BLaER1 treated with 17β-estradiol and CSF1 and Interleukin-3, amounts not matched to agents 10 nM and 100 nM (cell line): ENCODE results near the gene SMIM3.
A peak's percentile ranks its signal among the peaks of the same experiment; 100 is the strongest.

Experiments
- H3K27ac ChIP-seq, 11 experiments: shearing (Covaris generic); formaldehyde crosslinking; 2 replicates each; pipeline ENCODE4 v1.8.1; 2022
- H3K27me3 ChIP-seq, 11 experiments: shearing (Covaris generic); formaldehyde crosslinking; 2 replicates each; pipeline ENCODE4 v1.8.1; 2022
- H3K36me3 ChIP-seq, 11 experiments: shearing (Covaris generic); formaldehyde crosslinking; 2 replicates each; pipeline ENCODE4 v1.8.1; 2022
- H3K4me1 ChIP-seq, 10 experiments: shearing (Covaris generic); formaldehyde crosslinking; 2 replicates each; pipeline ENCODE4 v1.8.1; 2022
- H3K4me2 ChIP-seq, 11 experiments: shearing (Covaris generic); formaldehyde crosslinking; 2 replicates each; pipeline ENCODE4 v1.8.1; 2022
- H3K4me3 ChIP-seq, 10 experiments: shearing (Covaris generic); formaldehyde crosslinking; 2 replicates each; pipeline ENCODE4 v1.8.1; 2022
- H3K9ac ChIP-seq, 11 experiments: shearing (Covaris generic); formaldehyde crosslinking; 2 replicates each; pipeline ENCODE4 v1.8.1; 2022
- H3K9me3 ChIP-seq, 11 experiments: shearing (Covaris generic); formaldehyde crosslinking; replicated peaks in 1 of 11; 2 replicates each; pipeline ENCODE4 v1.8.1; 2022
- H4K20me1 ChIP-seq, 11 experiments: shearing (Covaris generic); formaldehyde crosslinking; 2 replicates each; pipeline ENCODE4 v1.8.1; 2022
- Cebpa-rat ChIP-seq, 11 experiments: shearing (Covaris generic); IDR thresholded peaks; 2 replicates each; pipeline ENCODE4 v1.8.1; 2022

SMIM3 gene

GRCh38 chr5:150774145-150774544 is 4.4 kb upstream of the SMIM3 start:
- no peak overlapping the region for H3K4me3 ChIP-seq
- no peaks in the 10 kb centered on the region for H3K36me3 ChIP-seq
- no peak for TF ChIP-seq Cebpa-rat (IDR thresholded peaks at IDR 0.05)
- peak overlapping the region in 3 of 11 experiments; percentile 1 to 46 (median 20); a peak in 5 of 22 replicates for H3K27ac ChIP-seq
- peaks cover 0 to under 1% (median 0%) of the 10 kb centered on the region in 11 experiments; a peak in 1 of 22 replicates for H4K20me1 ChIP-seq
- H3K9me3 ChIP-seq, result peaks cover 8 to 32% (median 20%) of the 10 kb centered on the region in 11 experiments; a peak in 17 of 22 replicates
- peak overlapping the region in 1 of 11 experiments; percentile 16; a peak in 1 of 22 replicates for H3K9ac ChIP-seq
- peaks cover 37 to 55% (median 45%) of the 10 kb centered on the region in 10 experiments for H3K4me1 ChIP-seq
- peak overlapping the region in 8 of 11 experiments; percentile 11 to 63 (median 28); a peak in 12 of 22 replicates for H3K4me2 ChIP-seq
- no peaks in the 10 kb centered on the region for H3K27me3 ChIP-seq

GRCh38 chr5:150777685-150778084 is 872 bp upstream of the SMIM3 start:
- Histone ChIP-seq H3K4me2 (peak overlapping the region; percentile 87 to 97 (median 95)), H3K27me3 (no peaks in the 10 kb centered on the region), H4K20me1 (peaks cover 0 to 20% (median 0%) of the 10 kb centered on the region in 11 experiments; a peak in 4 of 22 replicates), H3K9me3 (no peaks in the 10 kb centered on the region; a peak in 1 of 22 replicates), H3K9ac (peak overlapping the region; percentile 81 to 94 (median 89); a peak in 20 of 22 replicates), H3K36me3 (peaks cover 0 to 12% (median 0%) of the 10 kb centered on the region in 11 experiments; a peak in 3 of 22 replicates), H3K4me3 (peak overlapping the region; percentile 65 to 96 (median 84)), H3K27ac (peak overlapping the region; percentile 74 to 93 (median 85); a peak in 21 of 22 replicates), H3K4me1 (peaks cover 57 to 75% (median 66%) of the 10 kb centered on the region in 10 experiments)
- no peak for TF ChIP-seq Cebpa-rat (IDR thresholded peaks at IDR 0.05)

GRCh38 chr5:150778088-150778516 is 455 bp upstream of the SMIM3 start:
- Histone ChIP-seq H3K4me1 (peaks cover 61 to 79% (median 70%) of the 10 kb centered on the region in 10 experiments), H3K9ac (peak overlapping the region; percentile 81 to 94 (median 89)), H3K27ac (peak overlapping the region; percentile 74 to 93 (median 85)), H3K27me3 (no peaks in the 10 kb centered on the region), H3K4me3 (peak overlapping the region; percentile 65 to 96 (median 84)), H3K4me2 (peak overlapping the region; percentile 87 to 97 (median 95)), H3K9me3 (no peaks in the 10 kb centered on the region), H3K36me3 (peaks cover 0 to 12% (median 0%) of the 10 kb centered on the region in 11 experiments; a peak in 3 of 22 replicates), H4K20me1 (peaks cover 0 to 24% (median 0%) of the 10 kb centered on the region in 11 experiments; a peak in 5 of 22 replicates)
- no peak for TF ChIP-seq Cebpa-rat (IDR thresholded peaks at IDR 0.05)

- Histone ChIP-seq H3K9ac (peak overlapping the region; percentile 81 to 94 (median 89)), H3K27me3 (no peaks in the 10 kb centered on the region), H3K4me2 (peak overlapping the region; percentile 87 to 97 (median 95)), H3K36me3 (peaks cover 0 to 12% (median 0%) of the 10 kb centered on the region in 11 experiments; a peak in 3 of 22 replicates), H3K27ac (peak overlapping the region; percentile 74 to 93 (median 85)), H4K20me1 (peaks cover 0 to 39% (median 0%) of the 10 kb centered on the region in 11 experiments; a peak in 5 of 22 replicates), H3K4me1 (peaks cover 65 to 79% (median 75%) of the 10 kb centered on the region in 10 experiments), H3K4me3 (peak overlapping the region; percentile 65 to 96 (median 84)), H3K9me3 (no peaks in the 10 kb centered on the region)
- peak in 4 of 11 experiments; percentile 15 to 83 (median 54); a peak in 4 of 22 replicates for TF ChIP-seq Cebpa-rat (IDR thresholded peaks at IDR 0.05)
These were observed 1.0 kb downstream of the SMIM3 start for GRCh38 chr5:150779397-150780186.

GRCh38 chr5:150780187-150780692 is 1.7 kb downstream of the SMIM3 start:
- Histone ChIP-seq H3K9me3 (peaks cover 0 to 4% (median 3%) of the 10 kb centered on the region in 11 experiments; a peak in 11 of 22 replicates), H3K4me3 (peak overlapping the region; percentile 3 to 96 (median 84)), H3K4me1 (peaks cover 71 to 86% (median 81%) of the 10 kb centered on the region in 10 experiments), H3K9ac (peak overlapping the region; percentile 81 to 94 (median 89)), H3K4me2 (peak overlapping the region; percentile 87 to 97 (median 95)), H3K27ac (peak overlapping the region; percentile 55 to 93 (median 85); a peak in 21 of 22 replicates), H3K27me3 (no peaks in the 10 kb centered on the region), H4K20me1 (peaks cover 0 to 45% (median 0%) of the 10 kb centered on the region in 11 experiments; a peak in 5 of 22 replicates), H3K36me3 (peaks cover 0 to 12% (median 0%) of the 10 kb centered on the region in 11 experiments; a peak in 5 of 22 replicates)
- TF ChIP-seq Cebpa-rat (IDR thresholded peaks at IDR 0.05), result 0 out of 22 replicates have a peak, but pooled peaks of 1 of the 11 experiments have one; percentile 3

- H3K9ac ChIP-seq, result peak overlapping the region; percentile 81 to 94 (median 89); a peak in 20 of 22 replicates
- TF ChIP-seq Cebpa-rat (IDR thresholded peaks at IDR 0.05), result peak in 1 of 11 experiments; percentile 48; a peak in 1 of 22 replicates
- H3K27ac ChIP-seq, result peak overlapping the region; percentile 55 to 93 (median 85); a peak in 21 of 22 replicates
These were observed 2.3 kb downstream of the SMIM3 start for GRCh38 chr5:150780816-150781221.

GRCh38 chr5:150781706-150782614 is 3.4 kb downstream of the SMIM3 start:
- H3K27ac ChIP-seq, result peak overlapping the region; percentile 36 to 93 (median 85); a peak in 20 of 22 replicates

More at GRCh38 chr5:150780816-150781221, 2.3 kb downstream of the SMIM3 start:
- Histone ChIP-seq H3K4me1 (peaks cover 75 to 86% (median 81%) of the 10 kb centered on the region in 10 experiments), H3K9me3 (peaks cover 0 to 9% (median 9%) of the 10 kb centered on the region in 11 experiments; a peak in 16 of 22 replicates), H4K20me1 (peaks cover 0 to 45% (median 0%) of the 10 kb centered on the region in 11 experiments; a peak in 5 of 22 replicates), H3K4me3 (peak overlapping the region; percentile 3 to 96 (median 84); a peak in 19 of 20 replicates), H3K27me3 (no peaks in the 10 kb centered on the region), H3K36me3 (peaks cover 0 to 13% (median 0%) of the 10 kb centered on the region in 11 experiments; a peak in 7 of 22 replicates), H3K4me2 (peak overlapping the region; percentile 87 to 97 (median 95))

More at GRCh38 chr5:150781706-150782614, 3.4 kb downstream of the SMIM3 start:
- Histone ChIP-seq H3K27me3 (no peaks in the 10 kb centered on the region), H3K36me3 (peaks cover 0 to 17% (median 5%) of the 10 kb centered on the region in 11 experiments; a peak in 10 of 22 replicates), H3K9ac (peak overlapping the region; percentile 55 to 94 (median 88); a peak in 21 of 22 replicates), H3K9me3 (peaks cover 0 to 20% (median 15%) of the 10 kb centered on the region in 11 experiments; a peak in 16 of 22 replicates), H4K20me1 (peaks cover 0 to 49% (median 0%) of the 10 kb centered on the region in 11 experiments; a peak in 7 of 22 replicates), H3K4me1 (peaks cover 73 to 86% (median 82%) of the 10 kb centered on the region in 10 experiments), H3K4me3 (peak overlapping the region in 9 of 10 experiments; percentile 2 to 96 (median 84); a peak in 12 of 20 replicates), H3K4me2 (peak overlapping the region; percentile 87 to 97 (median 95))
- TF ChIP-seq Cebpa-rat (IDR thresholded peaks at IDR 0.05), result no peak
